Right ventricle myocardium inferior (tissue), 1 donor: ENCODE data around the gene CERT1. TPM values are rescaled to one million over a fixed set of nuclear protein-coding genes. Genes with fewer than 3 reads are reported as not detected.
"Not testable (repeated sequence)": the region's sequence is repeated elsewhere in the genome, so short reads cannot be mapped to it uniquely, and the experiment has no call there.

Source experiments
- ATAC-seq: fragments of 200-7000 bp; cut with Tn5 transposase; one replicate; pipeline ENCODE4 v1.9.1; 2020; ENCODE audit warnings: mild to moderate bottlenecking, moderate library complexity
- DNase-seq: peaks from one replicate; pipeline ENCODE4 v3.0.0; 2021; ENCODE audit errors: missing footprints
- intact Hi-C: fragments of 100-400 bp; cut with DNase I; formaldehyde crosslinking; loops from one replicate; pipeline ENCODE4 v1.11.0; 2022
- long read RNA-seq: library from polyadenylated mRNA; unstranded; transcript quantifications from one replicate; pipeline ENCODE4 v2.0.0, GENCODE V29; 2021
- total RNA-seq: library from RNA; stranded (reverse); fragmentation: NEBNext Ultra II Directional; extraction: Animal tissue kit (Norgen Biotek cat#: 25700); gene quantifications from one replicate; pipeline ENCODE4 v1.2.1, GENCODE V29; 2021
- donor health status: DM: no; HTN: yes; CAD: no; lungs with severe emphysema.

The CERT1 gene, protein sequence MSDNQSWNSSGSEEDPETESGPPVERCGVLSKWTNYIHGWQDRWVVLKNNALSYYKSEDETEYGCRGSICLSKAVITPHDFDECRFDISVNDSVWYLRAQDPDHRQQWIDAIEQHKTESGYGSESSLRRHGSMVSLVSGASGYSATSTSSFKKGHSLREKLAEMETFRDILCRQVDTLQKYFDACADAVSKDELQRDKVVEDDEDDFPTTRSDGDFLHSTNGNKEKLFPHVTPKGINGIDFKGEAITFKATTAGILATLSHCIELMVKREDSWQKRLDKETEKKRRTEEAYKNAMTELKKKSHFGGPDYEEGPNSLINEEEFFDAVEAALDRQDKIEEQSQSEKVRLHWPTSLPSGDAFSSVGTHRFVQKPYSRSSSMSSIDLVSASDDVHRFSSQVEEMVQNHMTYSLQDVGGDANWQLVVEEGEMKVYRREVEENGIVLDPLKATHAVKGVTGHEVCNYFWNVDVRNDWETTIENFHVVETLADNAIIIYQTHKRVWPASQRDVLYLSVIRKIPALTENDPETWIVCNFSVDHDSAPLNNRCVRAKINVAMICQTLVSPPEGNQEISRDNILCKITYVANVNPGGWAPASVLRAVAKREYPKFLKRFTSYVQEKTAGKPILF
- total RNA-seq: 26.0 TPM
- long read RNA-seq, transcript COL4A3BP-204 (18 exons, 2,830 nt): major isoform, 8 of 9 reads
- long read RNA-seq, partial matches to known transcripts: 0 of 9 reads
- long read RNA-seq, other reads (novel, unspliced or antisense): 0 of 9 reads

DNA sequence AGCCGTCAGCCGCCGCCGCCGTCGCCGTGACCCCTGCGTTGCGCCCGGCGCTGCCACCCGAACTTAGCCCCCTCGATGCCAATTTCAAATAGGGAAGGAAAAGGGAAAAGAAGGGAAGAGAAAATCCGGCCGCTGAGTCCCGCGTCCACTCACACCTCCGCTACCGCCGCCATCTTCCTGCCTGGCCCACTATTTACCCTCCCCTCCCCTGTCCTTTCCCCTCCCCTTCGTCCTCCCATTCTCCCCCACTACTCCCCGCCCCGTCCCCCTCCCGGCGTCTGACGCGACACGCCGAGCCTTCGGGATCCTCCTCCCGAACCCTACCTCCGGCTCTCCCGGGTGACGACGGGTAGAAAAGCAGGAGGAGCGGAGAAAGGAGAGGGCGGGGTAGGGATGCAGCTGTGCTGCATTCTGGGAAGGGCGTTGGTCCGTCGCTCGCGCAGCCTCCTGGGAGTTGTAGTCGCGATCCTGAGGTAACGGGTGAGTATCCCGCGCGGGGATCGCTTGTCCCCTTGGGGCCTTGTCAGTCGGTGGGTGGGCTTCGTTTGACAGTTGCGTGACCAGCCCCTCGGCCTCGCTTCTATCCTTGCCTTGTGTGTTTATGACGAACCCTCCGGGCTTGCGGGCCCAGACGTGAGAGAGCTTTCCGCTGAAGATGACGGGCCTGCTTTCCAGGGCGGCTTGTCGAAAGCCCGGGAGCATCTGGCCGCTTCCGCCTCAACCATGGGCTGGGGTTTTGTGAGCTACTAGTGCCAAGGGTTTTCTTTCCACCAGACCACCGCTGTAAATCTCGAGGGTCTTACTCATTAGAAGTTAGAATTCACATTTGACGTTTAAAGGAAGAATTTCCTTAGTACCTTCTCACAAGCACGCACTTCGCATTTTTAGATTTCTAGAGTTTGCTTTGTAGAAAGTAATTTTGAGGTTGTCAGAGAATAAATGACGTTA is at the start of gene CERT1, which contains the start of gene POLK:
Gene CERT1 (minus strand): TSS at position 195 of the 948 bp plus-strand sequence. CDS start 422 bp downstream, outside the sequence.
Gene POLK (plus strand): TSS at position 457 of the 948 bp plus-strand sequence.
- DNase-seq (peak; percentile 99), ATAC-seq (peak; percentile 99)
- intact Hi-C loops: loop anchor here (5.0 kb wide), 1 partner anchor 66 kb away; no protein-coding TSS in a partner anchor

GRCh38 chr5:75560655-75561054 is 49.2 kb upstream of the CERT1 start:
- ATAC-seq, DNase-seq, intact Hi-C loops: not testable (repeated sequence)

DNA sequence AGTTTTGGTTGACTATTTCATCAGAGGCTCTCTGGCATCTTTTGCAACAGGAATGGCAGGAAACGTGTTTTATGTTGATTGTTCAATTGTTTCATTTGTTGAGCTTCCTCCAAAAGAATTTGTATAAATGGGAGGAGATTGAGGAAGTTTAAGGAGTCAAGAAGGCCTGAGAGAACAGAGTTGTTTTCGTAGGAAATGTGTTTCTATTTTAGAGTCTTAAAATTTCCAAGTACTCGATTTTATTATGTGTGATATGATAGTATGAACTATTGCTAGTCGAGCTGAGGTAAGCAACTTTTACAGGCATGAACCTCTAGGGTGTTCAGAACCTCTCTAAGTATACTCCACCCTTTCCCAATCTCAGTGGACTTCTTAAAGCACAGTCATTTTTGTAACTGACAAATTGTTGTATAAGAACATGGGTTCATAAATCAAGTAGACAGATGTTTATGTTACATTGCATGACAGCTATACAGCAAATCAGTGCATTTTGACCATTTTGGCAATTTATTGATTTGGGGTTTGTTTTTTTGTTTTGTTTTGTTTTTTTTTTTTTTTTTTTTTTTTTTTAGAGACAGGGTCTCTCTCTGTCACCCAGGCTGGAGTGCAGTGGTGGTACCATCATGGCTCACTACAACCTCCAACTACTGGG is 47.7 kb upstream of the CERT1 start:
- DNase-seq: no peak
- intact Hi-C loops: no loop called here
- no peak for ATAC-seq

- DNase-seq: no peak
- ATAC-seq: no peak
- intact Hi-C loops: no loop called here
Measured at GRCh38 chr5:75558221-75558620, 46.8 kb upstream of the CERT1 start.

GRCh38 chr5:75553358-75553757 is 41.9 kb upstream of the CERT1 start:
- ATAC-seq: no peak
- intact Hi-C loops: no loop called here
- DNase-seq: no peak

DNA sequence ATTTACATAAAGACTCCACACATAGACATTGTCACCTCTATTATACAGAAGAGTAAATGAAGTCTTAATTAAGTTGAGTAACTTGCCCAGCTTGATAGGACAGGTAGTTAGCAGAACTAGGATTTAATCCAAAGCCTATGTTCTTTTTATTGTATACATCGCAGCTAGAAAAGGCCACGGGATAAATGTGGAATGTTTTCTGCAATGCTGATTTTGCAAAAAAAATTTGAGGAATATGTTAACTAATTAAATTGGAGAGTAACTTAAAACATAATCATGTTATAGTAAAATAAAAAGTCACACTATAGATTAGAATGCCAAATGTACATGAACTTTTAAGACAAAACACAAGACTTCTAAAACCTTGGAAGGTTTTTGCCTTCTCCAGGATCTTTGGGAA is 41.3 kb upstream of the CERT1 start:
- ATAC-seq: no peak
- intact Hi-C loops: no loop called here

DNA sequence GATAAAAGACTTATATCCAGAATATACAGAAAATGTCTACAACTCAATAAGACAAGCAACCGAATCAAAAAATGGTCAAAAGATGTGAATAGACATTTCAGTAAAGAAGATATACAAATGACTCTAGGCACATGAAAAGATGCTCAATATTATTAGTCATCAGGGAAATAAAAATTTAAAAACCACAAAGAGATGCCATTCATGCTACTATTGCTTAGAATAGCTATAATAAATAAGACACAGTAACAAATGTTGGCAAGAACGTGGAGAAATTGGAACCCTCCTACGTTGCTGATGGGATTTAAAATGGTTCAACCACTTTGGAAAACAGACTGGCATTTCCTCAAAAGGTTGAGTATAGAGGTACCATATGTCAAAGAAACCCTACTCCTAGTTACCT is 40.0 kb upstream of the CERT1 start:
- DNase-seq: no peak
- intact Hi-C loops: no loop called here
- no peak for ATAC-seq

More for the DNA sequence above, 41.3 kb upstream of the CERT1 start:
- DNase-seq: no peak

DNA sequence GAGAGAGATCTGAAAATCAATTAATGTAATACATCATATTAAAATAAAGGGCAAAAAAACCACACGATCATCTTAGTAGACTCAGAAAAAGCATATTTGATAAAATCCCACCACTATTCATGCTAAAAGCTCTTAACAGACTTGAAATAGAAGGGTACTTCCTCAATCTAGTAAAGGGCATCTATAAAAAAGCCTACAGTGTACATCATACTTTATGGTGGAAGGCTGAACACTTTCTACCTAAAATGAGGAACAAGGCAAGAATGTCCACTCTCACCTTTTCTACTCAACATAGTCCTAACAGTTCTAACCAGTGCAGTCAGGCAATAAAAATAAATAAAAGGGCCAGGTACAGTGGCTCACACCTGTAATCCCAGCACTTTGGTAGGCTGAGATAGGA is 39.2 kb upstream of the CERT1 start:
- intact Hi-C loops: no loop called here
- ATAC-seq (no peak), DNase-seq (no peak)

- no peak for DNase-seq
- intact Hi-C loops: no loop called here
- ATAC-seq: no peak
Measured at GRCh38 chr5:75547812-75548211, 36.4 kb upstream of the CERT1 start.

DNA sequence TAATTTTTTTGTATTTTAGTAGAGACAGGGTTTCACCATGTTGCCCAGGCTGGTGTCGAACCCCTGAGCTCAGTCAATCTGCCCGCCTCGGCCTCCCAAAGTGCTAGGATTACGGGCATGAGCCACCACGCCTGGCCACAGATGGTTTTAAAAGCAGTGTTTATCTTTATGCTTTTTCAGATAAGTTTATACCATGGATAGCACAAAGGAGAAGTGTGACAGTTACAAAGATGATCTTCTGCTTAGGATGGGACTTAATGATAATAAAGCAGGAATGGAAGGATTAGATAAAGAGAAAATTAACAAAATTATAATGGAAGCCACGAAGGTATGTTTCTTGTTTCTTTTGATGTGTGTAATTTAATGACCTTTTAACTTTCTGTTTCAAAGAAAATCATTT is 35.4 kb upstream of the CERT1 start:
- ATAC-seq (no peak), DNase-seq (no peak)
- intact Hi-C loops: no loop called here

GRCh38 chr5:75545131-75545530 is 33.7 kb upstream of the CERT1 start:
- DNase-seq (no peak), ATAC-seq (no peak)
- intact Hi-C loops: no loop called here

GRCh38 chr5:75538211-75538610 is 26.8 kb upstream of the CERT1 start:
- no peak for ATAC-seq
- intact Hi-C loops: no loop called here
- no peak for DNase-seq

DNA sequence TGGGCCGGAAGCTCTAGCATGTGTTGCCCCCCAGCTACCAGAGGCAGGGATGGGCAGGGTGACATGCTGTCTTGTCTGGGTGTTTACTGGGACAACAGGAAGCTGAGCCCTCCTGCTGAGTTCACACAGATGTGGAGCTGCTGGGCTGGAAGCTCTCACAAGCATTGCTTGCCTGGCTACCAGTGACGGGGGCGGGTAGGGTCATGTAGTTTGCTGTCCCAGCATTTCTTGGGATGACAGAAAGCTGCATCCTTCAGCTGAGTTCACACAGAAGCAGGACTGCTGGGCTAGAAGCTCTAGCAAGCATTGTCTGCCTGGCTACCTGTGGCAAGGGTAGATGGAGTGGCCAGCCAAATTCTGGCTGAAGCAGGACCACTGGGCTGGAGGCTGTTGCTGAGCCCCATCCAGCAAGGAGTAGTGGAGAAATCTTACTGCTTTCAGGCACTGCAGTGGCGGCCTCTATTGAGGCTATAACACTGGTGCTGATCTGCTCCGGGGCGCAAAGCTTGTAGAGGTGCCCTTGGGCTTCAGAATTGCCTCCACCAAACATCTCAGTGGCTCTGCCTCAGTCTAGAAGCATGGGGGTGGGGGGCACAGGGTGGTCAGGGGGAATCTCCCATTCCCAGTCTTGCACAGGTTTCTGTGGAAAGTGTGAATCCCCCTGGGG is 25.4 kb upstream of the CERT1 start:
- intact Hi-C loops: no loop called here
- DNase-seq: peak; percentile 62
- ATAC-seq: no peak

DNA sequence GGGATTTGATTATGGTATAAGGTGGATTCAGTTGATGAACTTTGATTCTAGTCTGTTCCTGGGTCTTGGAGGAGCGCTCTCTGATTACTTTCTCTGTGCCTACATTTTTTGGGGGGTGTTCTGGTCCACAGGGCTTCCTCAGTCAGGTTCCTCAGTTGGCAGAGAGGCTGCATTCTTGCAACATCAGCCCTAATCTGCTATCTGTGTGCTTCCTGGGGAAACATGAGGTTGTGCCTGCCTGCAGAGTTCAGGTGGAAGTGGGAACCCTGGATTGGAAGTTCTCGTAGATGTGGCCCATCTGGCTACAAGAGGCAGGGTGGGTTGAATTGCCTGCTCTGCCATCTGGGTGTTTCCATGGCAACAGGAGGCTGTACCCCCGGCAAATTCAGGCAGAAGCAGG is 24.7 kb upstream of the CERT1 start:
- no peak for ATAC-seq
- DNase-seq: no peak
- intact Hi-C loops: no loop called here

DNA sequence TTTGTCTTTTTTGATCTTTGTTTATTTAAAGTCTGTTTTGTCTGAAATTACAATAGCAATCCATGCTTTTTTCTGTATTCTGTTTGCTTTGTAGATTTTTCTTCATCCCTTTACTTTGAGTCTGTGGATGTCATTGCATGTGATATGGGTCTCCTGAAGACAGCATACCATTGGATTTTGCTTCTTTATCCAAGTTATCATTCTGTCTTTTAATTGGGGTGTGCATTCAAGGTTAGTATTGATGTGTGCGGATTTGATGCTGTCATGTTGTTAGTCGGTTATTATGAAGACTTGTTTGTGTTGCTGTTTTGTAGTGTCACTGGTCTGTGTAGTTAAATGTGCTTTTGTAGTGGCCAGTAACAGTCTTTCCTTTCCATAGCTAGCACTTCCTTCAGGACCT is 23.3 kb upstream of the CERT1 start:
- DNase-seq (no peak), ATAC-seq (no peak)
- intact Hi-C loops: no loop called here

DNA sequence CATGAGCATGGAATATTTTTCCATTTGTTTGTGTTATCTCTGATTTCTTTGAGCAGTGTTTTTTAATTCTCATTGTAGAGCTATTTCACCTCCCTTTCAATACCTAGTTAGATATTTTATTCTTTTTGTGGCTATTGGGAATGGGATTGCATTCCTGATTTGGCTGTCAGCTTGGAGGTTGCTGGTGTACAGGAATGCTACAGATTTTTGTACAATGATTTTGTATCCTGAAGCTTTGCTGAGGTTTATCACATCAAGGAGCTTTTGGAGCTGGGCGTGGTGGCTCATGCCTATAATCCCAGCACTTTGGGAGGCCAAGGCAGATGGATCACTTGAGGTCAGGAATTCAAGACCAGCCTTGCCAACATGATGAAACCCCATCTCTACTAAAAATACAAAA is 22.3 kb upstream of the CERT1 start:
- intact Hi-C loops, DNase-seq, ATAC-seq: not testable (repeated sequence)

- DNase-seq (no peak), ATAC-seq (no peak)
- intact Hi-C loops: no loop called here
Measured at GRCh38 chr5:75532190-75532589, 20.8 kb upstream of the CERT1 start.

DNA sequence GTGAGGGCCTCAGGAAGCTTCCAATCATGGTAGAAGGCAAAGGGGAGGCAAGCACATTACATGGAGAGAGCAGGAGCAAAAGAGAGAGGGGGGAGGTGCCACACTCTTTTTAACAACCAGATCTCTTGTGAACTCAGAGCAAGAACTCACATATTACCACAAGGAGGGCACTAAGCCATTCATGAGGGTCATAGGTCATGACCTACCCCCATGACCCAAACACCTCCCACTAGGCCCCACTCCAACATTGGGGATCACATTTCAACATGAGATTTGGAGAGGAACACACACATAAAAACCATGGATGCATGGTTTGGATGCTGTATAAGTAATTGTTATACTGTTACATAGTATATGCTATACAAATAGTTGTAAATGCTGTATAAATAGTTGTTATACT is 17.8 kb upstream of the CERT1 start:
- intact Hi-C loops: no loop called here
- DNase-seq (no peak), ATAC-seq (no peak)
